H1 (cell line): ENCODE data around the gene SPATA31D1. TPM values are rescaled to one million over a fixed set of nuclear protein-coding genes. Genes with fewer than 3 reads are reported as not detected.

ENCODE experiments used
- JUND ChIP-seq: IDR thresholded peaks from 2 replicates; pipeline ENCODE4 v1.6.1; 2011; ENCODE audit warnings: mild to moderate bottlenecking, improper control_type of control experiment, low read length
- NRF1 ChIP-seq: IDR thresholded peaks from 2 replicates; pipeline ENCODE4 v1.6.1; 2011; ENCODE audit warnings: mild to moderate bottlenecking, low read depth, low read length, improper control_type of control experiment
- POLR2AphosphoS5 ChIP-seq: IDR thresholded peaks from 2 replicates; pipeline ENCODE4 v1.6.1; 2011; ENCODE audit warnings: low read depth, low read length
- USF2 ChIP-seq: IDR thresholded peaks from 2 replicates; pipeline ENCODE4 v1.6.1; 2011; ENCODE audit warnings: low read length, improper control_type of control experiment
- polyA plus RNA-seq, 7 experiments: library from polyadenylated mRNA; depleted of rRNA in 3 of 7; stranded (reverse) in 5 of 7; unstranded in 2 of 7; fragments of >200 nt in 5 of 7; fragments of 200-250 nt in 2 of 7; gene quantifications; 1 replicate in 5 of 7; 2 replicates in 1 of 7; 4 replicates in 1 of 7; pipeline versions ENCODE4 v1.2.1 to v1.2.3, GENCODE V29; 2011 to 2013; ENCODE audit warnings: missing spikeins in 2 of 7, mixed read lengths in 2 of 7
- total RNA-seq: library from RNA; stranded (reverse); fragmentation: NEBNext Ultra II Directional; extraction: Animal tissue kit (Norgen Biotek cat#: 25700); gene quantifications from 2 replicates; pipeline ENCODE4 v1.2.1, GENCODE V29; 2021

The SPATA31D1 gene
- total and polyA plus RNA-seq, 2 of the 8 experiments (the other 6 are each of a cell fraction or from before 2014, with no cell fraction given) = not detected

DNA sequence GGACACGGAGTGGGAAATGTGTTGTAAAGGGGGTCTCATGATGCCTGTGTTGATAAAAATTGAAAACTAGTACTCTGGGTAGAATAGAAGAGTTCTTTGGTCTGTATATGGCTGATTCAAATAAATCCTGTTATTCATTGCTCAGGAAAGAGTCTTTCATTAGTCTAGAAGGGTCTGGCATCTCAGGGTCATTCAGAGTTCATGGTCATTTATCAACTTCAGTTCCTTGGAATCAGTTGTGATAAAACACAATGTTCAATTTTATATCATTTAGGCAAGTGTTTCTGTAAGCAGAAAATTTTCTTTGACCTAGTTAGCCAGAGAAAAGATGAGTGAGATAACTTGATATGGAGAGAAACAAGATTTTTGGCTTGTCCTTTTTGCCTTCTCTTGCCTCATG, 36.3 kb downstream of the SPATA31D1 start (continued):
- TF ChIP-seq POLR2AphosphoS5 (no peak), NRF1 (no peak), JUND (no peak), USF2 (no peak)
